ENCODE data around the gene UTS2B. TPM values are rescaled to one million over a fixed set of nuclear protein-coding genes. Genes with fewer than 3 reads are reported as not detected.

UTS2B gene
- total RNA-seq, 6 experiments from 2014 or later: 0.38 TPM; not detected in 5

GRCh38 chr3:191355406-191355805 is 25.1 kb upstream of the UTS2B start:
- Histone ChIP-seq H3K27ac (no peak overlapping the region), H3K9me3 (no peaks in the 10 kb centered on the region), H3K4me1 (peaks cover 0 to 58% (median 14%) of the 10 kb centered on the region in 4 donors), H3K27me3 (no peaks in the 10 kb centered on the region), H3K36me3 (peaks cover 0 to 24% (median 0%) of the 10 kb centered on the region in 4 donors), H3K4me3 (no peak overlapping the region)
- WGBS (ENCODE audit: insufficient coverage, low coverage, low lambda C conversion rate, missing lambda C conversion rate): 95% methylated on average over 4 of the region's 4 CpGs
- intact Hi-C loops (cut with DNase I): no loop called here
- no peak for ATAC-seq
- TF ChIP-seq CTCF (IDR thresholded peaks at IDR 0.05) (no peak), POLR2A (IDR thresholded peaks at IDR 0.05) (no peak)
- DNase-seq: no peak

- Histone ChIP-seq H3K4me1 (peaks cover 0 to 63% (median 14%) of the 10 kb centered on the region in 4 donors), H3K9me3 (no peaks in the 10 kb centered on the region), H3K27ac (peak overlapping the region in 2 of 3 donors; percentile 66 to 67), H3K27me3 (no peaks in the 10 kb centered on the region), H3K4me3 (peak overlapping the region in 1 of 3 donors; percentile 13), H3K36me3 (peaks cover 0 to 4% (median 0%) of the 10 kb centered on the region in 4 donors)
- DNase-seq (no peak), ATAC-seq (peak; percentile 52 to 77 (median 74))
- WGBS (ENCODE audit: insufficient coverage, low coverage, low lambda C conversion rate, missing lambda C conversion rate): 19% methylated on average over 7 of the region's 7 CpGs
- intact Hi-C loops (cut with DNase I): no loop called here
- TF ChIP-seq POLR2A (IDR thresholded peaks at IDR 0.05) (no peak), CTCF (IDR thresholded peaks at IDR 0.05) (no peak)
These were observed 22.9 kb upstream of the UTS2B start for GRCh38 chr3:191353022-191353777.

- peaks cover 0 to 63% (median 13%) of the 10 kb centered on the region in 4 donors for H3K4me1 ChIP-seq
- peak in 1 of 4 donors; percentile 51 for ATAC-seq
- intact Hi-C loops (cut with DNase I): no loop called here
- no peaks in the 10 kb centered on the region for H3K9me3 ChIP-seq
- no peak overlapping the region for H3K4me3 ChIP-seq
- H3K27ac ChIP-seq: no peak overlapping the region
- TF ChIP-seq POLR2A (IDR thresholded peaks at IDR 0.05) (no peak), CTCF (IDR thresholded peaks at IDR 0.05) (no peak)
- DNase-seq: no peak
- no peaks in the 10 kb centered on the region for H3K36me3 ChIP-seq
- no peaks in the 10 kb centered on the region for H3K27me3 ChIP-seq
- 92% methylated on average over 1 of the region's 1 CpG for WGBS (ENCODE audit: insufficient coverage, low coverage, low lambda C conversion rate, missing lambda C conversion rate)
These were observed 21.7 kb upstream of the UTS2B start for GRCh38 chr3:191352014-191352413.

GRCh38 chr3:191350396-191351090 is 20.2 kb upstream of the UTS2B start:
- intact Hi-C loops (cut with DNase I): no loop called here
- H3K36me3 ChIP-seq: no peaks in the 10 kb centered on the region
- ATAC-seq (peak in 3 of 4 donors; percentile 12 to 55 (median 13)), DNase-seq (no peak)
- peak overlapping the region in 1 of 3 donors; percentile 21 for H3K27ac ChIP-seq
- no peak overlapping the region for H3K4me3 ChIP-seq
- peaks cover 0 to 52% (median 10%) of the 10 kb centered on the region in 4 donors for H3K4me1 ChIP-seq
- no peaks in the 10 kb centered on the region for H3K27me3 ChIP-seq
- H3K9me3 ChIP-seq: no peaks in the 10 kb centered on the region
- TF ChIP-seq CTCF (IDR thresholded peaks at IDR 0.05) (no peak), POLR2A (IDR thresholded peaks at IDR 0.05) (no peak)
- WGBS (ENCODE audit: insufficient coverage, low coverage, low lambda C conversion rate, missing lambda C conversion rate): 26% methylated on average over 5 of the region's 5 CpGs
